Measurements from ENCODE around the gene STX1B. TPM values are rescaled to one million over a fixed set of nuclear protein-coding genes. Genes with fewer than 3 reads are reported as not detected.

Gene STX1B
- total RNA-seq, 2 experiments from 2014 or later, result 1.1 to 1.8 TPM

DNA sequence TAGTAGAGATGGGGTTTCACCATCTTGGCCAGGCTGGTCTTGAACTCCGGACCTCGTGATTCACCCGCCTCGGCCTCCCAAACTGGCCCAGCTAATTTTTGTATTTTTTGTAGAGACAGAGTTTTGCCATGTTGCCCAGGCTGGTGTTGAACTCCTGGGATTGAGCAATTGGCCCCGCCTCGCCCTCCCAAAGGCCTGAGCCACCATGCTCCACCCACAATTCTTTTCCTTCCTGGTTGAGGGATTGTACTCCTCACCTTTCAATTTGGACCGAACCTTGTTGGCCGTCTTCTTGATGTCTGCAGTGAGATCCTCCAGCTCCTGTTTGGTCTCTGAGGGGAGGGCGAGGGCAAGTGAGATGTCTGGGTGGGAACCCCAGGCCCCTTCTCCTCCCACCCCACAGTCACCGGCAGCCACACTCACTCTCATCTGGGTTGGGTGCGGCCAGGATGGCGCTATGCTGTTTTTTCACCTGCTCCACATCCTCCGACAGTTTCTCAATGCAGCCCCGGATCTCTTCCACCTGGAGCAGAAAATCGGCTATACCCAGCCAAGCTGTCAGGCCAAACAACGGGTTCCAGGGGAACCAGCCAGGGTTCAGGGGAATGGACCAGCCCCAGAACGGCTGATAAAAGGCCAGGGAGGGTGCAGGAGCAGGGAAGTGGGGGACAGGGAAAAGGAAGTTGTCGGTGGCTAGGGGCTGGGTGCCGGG is 9.6 kb downstream of the STX1B start:
- ChIA-PET POLR2A (interaction anchor here (0.7 kb wide), 1 partner anchor 198 kb away, joined by 3 read pairs; no protein-coding TSS in a partner anchor), CTCF (interaction anchor here (0.8 kb wide), 1 partner anchor 142 kb away, joined by 4 read pairs; no protein-coding TSS in a partner anchor)
- peaks cover 7% of the 10 kb centered on the region for H3K4me1 Mint-ChIP-seq (ENCODE audit: low read depth)
- H3K4me3 Mint-ChIP-seq, result no peak overlapping the region
- H3K9me3 Mint-ChIP-seq, result no peaks in the 10 kb centered on the region
- TF ChIP-seq, protein P1, sequence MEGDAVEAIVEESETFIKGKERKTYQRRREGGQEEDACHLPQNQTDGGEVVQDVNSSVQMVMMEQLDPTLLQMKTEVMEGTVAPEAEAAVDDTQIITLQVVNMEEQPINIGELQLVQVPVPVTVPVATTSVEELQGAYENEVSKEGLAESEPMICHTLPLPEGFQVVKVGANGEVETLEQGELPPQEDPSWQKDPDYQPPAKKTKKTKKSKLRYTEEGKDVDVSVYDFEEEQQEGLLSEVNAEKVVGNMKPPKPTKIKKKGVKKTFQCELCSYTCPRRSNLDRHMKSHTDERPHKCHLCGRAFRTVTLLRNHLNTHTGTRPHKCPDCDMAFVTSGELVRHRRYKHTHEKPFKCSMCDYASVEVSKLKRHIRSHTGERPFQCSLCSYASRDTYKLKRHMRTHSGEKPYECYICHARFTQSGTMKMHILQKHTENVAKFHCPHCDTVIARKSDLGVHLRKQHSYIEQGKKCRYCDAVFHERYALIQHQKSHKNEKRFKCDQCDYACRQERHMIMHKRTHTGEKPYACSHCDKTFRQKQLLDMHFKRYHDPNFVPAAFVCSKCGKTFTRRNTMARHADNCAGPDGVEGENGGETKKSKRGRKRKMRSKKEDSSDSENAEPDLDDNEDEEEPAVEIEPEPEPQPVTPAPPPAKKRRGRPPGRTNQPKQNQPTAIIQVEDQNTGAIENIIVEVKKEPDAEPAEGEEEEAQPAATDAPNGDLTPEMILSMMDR (IDR thresholded peaks at IDR 0.05), result no peak
- no peaks in the 10 kb centered on the region for H3K27me3 Mint-ChIP-seq
- DNase-seq (no peak), ATAC-seq (no peak)
- no peaks in the 10 kb centered on the region for H3K36me3 Mint-ChIP-seq (ENCODE audit: low read depth)
- intact Hi-C loops (cut with micrococcal nuclease), result no loop called here
- H3K27ac Mint-ChIP-seq, result no peak overlapping the region

DNA sequence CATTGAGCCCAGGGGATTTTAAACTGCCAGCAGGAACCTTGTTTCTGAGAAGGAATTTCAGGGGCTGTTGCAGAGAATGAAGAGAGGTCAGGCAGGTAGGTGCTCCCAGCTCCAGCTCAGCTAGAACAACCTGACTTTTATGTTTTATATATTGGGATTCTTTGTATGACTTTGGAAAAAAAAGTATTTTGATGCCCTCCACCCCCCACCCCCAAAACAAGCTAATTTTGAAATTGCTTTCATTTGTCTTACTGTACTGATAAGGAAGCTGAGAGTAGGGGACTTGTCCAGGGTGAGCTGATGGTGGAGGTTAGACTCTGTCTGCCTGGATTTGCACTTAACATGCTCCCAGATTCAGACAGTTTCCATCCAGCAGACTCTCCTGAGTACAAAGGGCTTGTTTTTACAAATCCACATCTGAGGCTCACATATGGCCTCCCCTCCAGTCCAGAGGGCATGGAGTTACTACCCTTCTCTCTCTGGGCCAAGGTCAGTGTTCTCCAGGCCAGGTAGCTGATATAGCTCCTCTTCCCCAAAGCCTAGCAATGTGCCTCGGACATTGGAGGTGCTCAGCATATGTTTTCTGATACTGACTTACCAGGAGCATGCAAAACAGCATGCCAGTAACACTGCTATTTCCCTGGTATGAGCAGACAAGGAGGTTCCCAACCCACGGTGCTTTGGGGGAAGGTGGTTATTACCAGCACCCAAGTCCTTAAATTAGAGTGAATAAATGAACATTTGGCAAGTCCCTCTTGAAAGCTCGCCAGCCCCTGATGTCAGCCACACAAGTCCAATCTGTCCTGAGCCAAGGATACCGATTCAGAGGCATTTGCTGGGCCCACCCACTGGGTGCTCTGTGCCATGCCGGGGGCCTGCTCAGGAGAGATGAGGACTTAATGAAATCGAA is 11.3 kb downstream of the STX1B start:
- Mint-ChIP-seq H3K4me1 (ENCODE audit: low read depth) (peaks cover 11% of the 10 kb centered on the region), H3K27ac (no peak overlapping the region), H3K9me3 (no peaks in the 10 kb centered on the region), H3K27me3 (no peaks in the 10 kb centered on the region), H3K36me3 (ENCODE audit: low read depth) (no peaks in the 10 kb centered on the region), H3K4me3 (no peak overlapping the region)
- intact Hi-C loops (cut with micrococcal nuclease), result no loop called here
- CTCF ChIA-PET, result interaction anchor here (1.2 to 2.3 kb wide), 3 partner anchors 14 to 45 kb away, joined by 4 to 8 read pairs (median 4); partner anchors contain the start of gene HSD3B7
- DNase-seq, result no peak
- TF ChIP-seq, protein P1 (IDR thresholded peaks at IDR 0.05), result no peak
- ATAC-seq, result no peak
- POLR2A ChIA-PET, result interaction anchor here (0.8 to 1.5 kb wide), 2 partner anchors 46 to 75 kb away, joined by 3 read pairs; partner anchors contain the start of genes ZNF646 and ZNF668

DNA sequence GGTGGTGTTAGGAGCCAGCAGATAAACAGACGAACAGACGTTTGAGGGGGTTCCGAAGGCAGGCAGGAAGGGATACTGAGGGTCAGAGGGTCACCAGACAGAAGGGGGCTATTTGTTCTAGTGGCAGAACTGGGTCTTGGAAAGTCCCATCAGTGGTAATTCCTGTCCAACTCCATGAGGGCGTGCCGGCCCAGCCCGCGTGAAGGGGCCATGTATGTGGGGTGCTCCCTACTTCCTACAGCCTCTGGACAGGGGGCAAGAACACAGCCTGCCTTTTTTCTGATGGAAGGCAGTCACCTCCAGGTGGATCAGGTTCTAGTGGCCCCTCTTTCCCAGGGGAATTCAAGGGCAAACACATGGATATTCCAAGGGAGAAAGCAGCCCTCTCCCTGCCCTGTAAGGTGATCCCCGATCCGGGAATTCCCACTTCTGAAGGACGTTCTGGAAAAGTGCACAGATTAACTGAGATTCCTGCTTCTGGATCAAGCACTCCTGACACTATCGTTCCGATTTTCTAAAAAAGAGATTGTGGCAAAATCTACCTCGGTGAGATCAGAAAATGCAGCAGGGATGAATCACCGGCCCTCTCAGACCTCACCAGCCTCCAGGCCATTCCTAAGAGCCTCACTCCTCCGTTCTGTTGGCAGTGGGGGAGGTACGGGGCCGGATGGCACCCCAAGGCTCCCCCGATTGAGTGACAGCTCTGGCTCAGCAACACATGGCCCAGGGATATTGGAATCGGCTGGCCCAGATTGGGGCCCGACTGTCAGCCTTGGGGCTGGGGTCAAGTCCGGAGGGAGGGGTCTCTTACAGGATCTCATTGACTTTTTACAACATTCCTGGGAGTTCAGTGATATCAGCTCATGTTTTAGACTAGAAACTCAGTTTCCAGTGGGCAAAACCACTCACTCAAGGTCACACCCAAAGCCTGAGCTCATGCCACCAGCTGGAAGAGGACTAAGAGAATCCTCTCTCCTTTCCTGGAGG is 12.4 kb downstream of the STX1B start:
- H3K9me3 Mint-ChIP-seq, result no peaks in the 10 kb centered on the region

More for the DNA sequence above, 12.4 kb downstream of the STX1B start:
- ATAC-seq, result no peak
- Mint-ChIP-seq H3K27ac (no peak overlapping the region), H3K4me3 (peak overlapping the region; percentile 78), H3K27me3 (no peaks in the 10 kb centered on the region), H3K4me1 (ENCODE audit: low read depth) (peaks cover 11% of the 10 kb centered on the region), H3K36me3 (ENCODE audit: low read depth) (no peaks in the 10 kb centered on the region)
- ChIA-PET POLR2A (interaction anchor here (1.4 kb wide), 1 partner anchor 76 kb away, joined by 5 read pairs; the partner anchor contains the start of genes ZNF646 and ZNF668), CTCF (interaction anchor here (0.7 to 2.3 kb wide), 6 partner anchors 8 to 154 kb away, joined by 3 to 8 read pairs (median 4); partner anchors contain the start of gene HSD3B7)
- DNase-seq, result no peak
- intact Hi-C loops (cut with micrococcal nuclease), result no loop called here
- TF ChIP-seq, protein P1 (IDR thresholded peaks at IDR 0.05), result no peak

Measured in activated CD8-positive, alpha-beta T cell treated with anti-CD3 and anti-CD28 coated beads for 36 hours (primary cell).